ENCODE measurements around the gene KPTN. TPM values are rescaled to one million over a fixed set of nuclear protein-coding genes. Genes with fewer than 3 reads are reported as not detected.

Gene KPTN
- total and polyA plus RNA-seq, 7 donors = 3.8 to 21.5 (median 8.2) TPM

- peaks cover 8% of the 10 kb centered on the region for H3K9me3 ChIP-seq
- no peaks in the 10 kb centered on the region for H3K4me1 ChIP-seq
- WGBS, 3 donors = 21 to 27% (median 22%) methylated on average over 66 to 77 of the region's 77 CpGs
- H3K27ac ChIP-seq = no peak overlapping the region
- peaks cover 0 to 73% (median 29%) of the 10 kb centered on the region in 3 donors for H3K27me3 ChIP-seq (ENCODE audit: insufficient read depth in 3 of 3, low read length in 2 of 3)
- no peak for TF ChIP-seq CTCF (IDR thresholded peaks at IDR 0.05)
- H3K4me3 ChIP-seq = no peak overlapping the region
- no peaks in the 10 kb centered on the region for H3K36me3 ChIP-seq (ENCODE audit: insufficient read depth in 1 of 2, low read depth in 1 of 2)
- intact Hi-C loops (cut with DNase I) = no loop called here
- ATAC-seq = no peak
- peak in 1 of 2 donors; percentile 46 for DNase-seq
Measured at GRCh38 chr19:47456721-47457474, 27.1 kb downstream of the KPTN start.

GRCh38 chr19:47450478-47450877, 33.5 kb downstream of the KPTN start:
- Histone ChIP-seq H3K9me3 (peaks cover 2% of the 10 kb centered on the region), H3K27ac (no peak overlapping the region), H3K27me3 (ENCODE audit: insufficient read depth in 3 of 3, low read length in 2 of 3) (peaks cover 0 to 71% (median 18%) of the 10 kb centered on the region in 3 donors), H3K4me1 (no peaks in the 10 kb centered on the region), H3K4me3 (no peak overlapping the region), H3K36me3 (ENCODE audit: insufficient read depth in 1 of 2, low read depth in 1 of 2) (no peaks in the 10 kb centered on the region)
- ATAC-seq (no peak), DNase-seq (no peak)
- intact Hi-C loops (cut with DNase I) = no loop called here
- TF ChIP-seq CTCF (IDR thresholded peaks at IDR 0.05) = no peak
- WGBS, 3 donors = 62 to 67% (median 64%) methylated on average over 7 of the region's 7 CpGs

- ATAC-seq = no peak
- WGBS, 3 donors = 18 to 25% (median 25%) methylated on average over 9 of the region's 9 CpGs
- Histone ChIP-seq H3K27me3 (ENCODE audit: insufficient read depth in 3 of 3, low read length in 2 of 3) (peaks cover 0 to 84% (median 24%) of the 10 kb centered on the region in 3 donors), H3K36me3 (ENCODE audit: insufficient read depth in 1 of 2, low read depth in 1 of 2) (no peaks in the 10 kb centered on the region), H3K9me3 (no peaks in the 10 kb centered on the region), H3K4me1 (no peaks in the 10 kb centered on the region), H3K4me3 (no peak overlapping the region), H3K27ac (no peak overlapping the region)
- no peak for TF ChIP-seq CTCF (IDR thresholded peaks at IDR 0.05)
- intact Hi-C loops (cut with DNase I) = no loop called here
- DNase-seq = peak in 1 of 2 donors; percentile 18
Measured at GRCh38 chr19:47448360-47448727, 35.7 kb downstream of the KPTN start.

GRCh38 chr19:47447470-47448359, 36.3 kb downstream of the KPTN start:
- no peaks in the 10 kb centered on the region for H3K9me3 ChIP-seq
- DNase-seq (peak; percentile 37 to 76), ATAC-seq (peak; percentile 65 to 90 (median 81))
- no peak overlapping the region for H3K27ac ChIP-seq
- TF ChIP-seq CTCF (IDR thresholded peaks at IDR 0.05) = no peak
- intact Hi-C loops (cut with DNase I) = no loop called here
- no peaks in the 10 kb centered on the region for H3K4me1 ChIP-seq
- H3K4me3 ChIP-seq = peak overlapping the region; percentile 15
- H3K36me3 ChIP-seq (ENCODE audit: insufficient read depth in 1 of 2, low read depth in 1 of 2) = no peaks in the 10 kb centered on the region
- 1 to 4% (median 4%) methylated on average over 83 to 95 of the region's 95 CpGs for WGBS, 3 donors
- H3K27me3 ChIP-seq (ENCODE audit: insufficient read depth in 3 of 3, low read length in 2 of 3) = peaks cover 0 to 91% (median 24%) of the 10 kb centered on the region in 3 donors
